ENCODE data around the gene OTUD1. TPM values are rescaled to one million over a fixed set of nuclear protein-coding genes. Genes with fewer than 3 reads are reported as not detected.

Gene OTUD1
- total and polyA plus RNA-seq, 2 donors (not counting 1 experiment from before 2014, with no cell fraction given) = 3.7 to 6.8 TPM

DNA sequence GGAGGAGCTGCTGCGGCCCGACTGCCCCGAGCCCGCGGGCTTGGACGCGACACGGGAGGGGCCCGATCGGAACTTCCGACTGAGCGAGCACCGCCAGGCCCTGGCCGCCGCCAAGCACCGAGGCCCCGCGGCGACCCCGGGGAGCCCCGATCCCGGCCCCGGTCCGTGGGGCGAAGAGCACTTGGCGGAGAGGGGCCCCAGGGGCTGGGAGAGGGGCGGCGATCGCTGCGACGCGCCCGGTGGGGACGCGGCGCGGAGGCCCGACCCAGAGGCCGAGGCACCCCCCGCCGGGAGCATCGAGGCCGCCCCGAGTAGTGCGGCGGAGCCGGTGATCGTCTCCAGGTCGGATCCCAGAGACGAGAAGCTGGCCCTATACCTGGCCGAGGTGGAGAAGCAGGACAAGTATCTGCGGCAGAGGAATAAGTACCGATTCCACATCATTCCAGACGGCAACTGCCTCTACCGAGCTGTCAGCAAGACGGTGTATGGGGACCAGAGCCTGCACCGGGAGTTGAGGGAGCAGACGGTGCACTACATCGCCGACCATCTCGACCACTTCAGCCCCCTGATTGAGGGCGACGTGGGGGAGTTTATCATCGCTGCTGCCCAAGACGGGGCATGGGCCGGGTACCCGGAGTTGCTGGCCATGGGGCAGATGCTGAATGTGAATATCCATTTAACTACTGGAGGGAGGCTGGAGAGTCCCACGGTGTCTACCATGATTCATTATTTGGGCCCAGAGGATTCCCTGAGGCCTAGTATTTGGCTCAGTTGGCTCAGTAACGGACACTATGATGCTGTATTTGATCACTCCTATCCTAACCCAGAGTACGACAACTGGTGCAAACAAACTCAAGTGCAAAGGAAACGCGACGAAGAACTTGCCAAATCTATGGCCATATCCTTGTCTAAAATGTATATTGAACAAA lies 1.4 kb downstream of the OTUD1 start:
- Histone ChIP-seq H3K4me1 (ENCODE audit: control insufficient read depth, extremely low read depth, insufficient read depth, low read length) (peaks cover 5% of the 10 kb centered on the region), H3K4me3 (replicated peaks in 1 of 4; ENCODE audit: control extremely low read depth in 1 of 4, insufficient read depth in 1 of 4, low read depth in 3 of 4, low read length in 4 of 4) (peak overlapping the region; percentile 65 to 92 (median 74)), H3K9ac (ENCODE audit: insufficient read depth, low read length) (peak overlapping the region; percentile 79), H3K27ac (ENCODE audit: insufficient read depth, low read length) (peak overlapping the region; percentile 80), H3K79me2 (ENCODE audit: control insufficient read depth, insufficient read depth, low read length) (peaks cover 10% of the 10 kb centered on the region), H3K9me3 (ENCODE audit: control insufficient read depth, insufficient read depth, low read depth, low read length) (no peaks in the 10 kb centered on the region), H4K20me1 (ENCODE audit: control insufficient read depth, extremely low read depth, insufficient read depth, low read length) (no peaks in the 10 kb centered on the region), H2AFZ (ENCODE audit: low read length) (peak overlapping the region; percentile 77), H3K36me3 (ENCODE audit: control insufficient read depth, insufficient read depth, low read length) (no peaks in the 10 kb centered on the region), H3K27me3 (ENCODE audit: control insufficient read depth, insufficient read depth, low read length) (no peaks in the 10 kb centered on the region), H3K4me2 (ENCODE audit: extremely low read depth, insufficient read depth, low read length) (peak overlapping the region; percentile 91)
- peak; percentile 34 to 41 for DNase-seq (ENCODE audit: low read depth in 2 of 2)
- TF ChIP-seq CTCF (conservative IDR thresholded peaks at IDR 0.05 in 1 of 2, IDR thresholded peaks at IDR 0.05 in 1 of 2; ENCODE audit: low read depth in 1 of 2, low read length in 2 of 2) = no peak
- TF ChIP-seq EZH2 (IDR thresholded peaks at IDR 0.05; ENCODE audit: low read length, missing control alignments) = no peak

DNA sequence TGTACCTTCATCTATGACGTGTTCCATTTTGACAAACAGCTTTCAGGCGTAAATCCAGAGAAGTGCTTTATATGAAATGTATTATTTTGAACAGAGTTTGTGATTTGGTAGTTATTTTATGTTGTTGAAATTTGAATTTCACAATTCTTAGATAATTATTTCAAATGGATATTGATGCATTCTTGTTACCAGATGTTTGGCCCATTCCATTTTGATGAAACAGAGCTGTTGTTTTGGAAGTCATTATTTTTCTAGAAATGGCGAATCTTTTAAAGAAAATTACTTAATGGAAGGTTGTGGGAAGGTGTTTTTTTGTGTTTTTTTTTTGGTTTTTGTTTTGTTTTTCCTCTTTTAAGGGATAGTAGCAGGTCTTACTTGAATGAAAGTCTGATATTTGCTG lies 2.4 kb downstream of the OTUD1 start:
- TF ChIP-seq EZH2 (IDR thresholded peaks at IDR 0.05; ENCODE audit: low read length, missing control alignments) = no peak
- TF ChIP-seq CTCF (conservative IDR thresholded peaks at IDR 0.05 in 1 of 2, IDR thresholded peaks at IDR 0.05 in 1 of 2; ENCODE audit: low read depth in 1 of 2, low read length in 2 of 2) = no peak
- peak in 1 of 2 donors; percentile 32 for DNase-seq (ENCODE audit: low read depth in 2 of 2)
- no peaks in the 10 kb centered on the region for H4K20me1 ChIP-seq (ENCODE audit: control insufficient read depth, extremely low read depth, insufficient read depth, low read length)
- no peak overlapping the region for H3K9ac ChIP-seq (ENCODE audit: insufficient read depth, low read length)
- H2AFZ ChIP-seq (ENCODE audit: low read length) = no peak overlapping the region
- H3K4me2 ChIP-seq (ENCODE audit: extremely low read depth, insufficient read depth, low read length) = peak overlapping the region; percentile 91
- no peaks in the 10 kb centered on the region for H3K27me3 ChIP-seq (ENCODE audit: control insufficient read depth, insufficient read depth, low read length)
- peaks cover 10% of the 10 kb centered on the region for H3K79me2 ChIP-seq (ENCODE audit: control insufficient read depth, insufficient read depth, low read length)
- peaks cover 5% of the 10 kb centered on the region for H3K4me1 ChIP-seq (ENCODE audit: control insufficient read depth, extremely low read depth, insufficient read depth, low read length)
- H3K4me3 ChIP-seq (replicated peaks in 1 of 4; ENCODE audit: control extremely low read depth in 1 of 4, insufficient read depth in 1 of 4, low read depth in 3 of 4, low read length in 4 of 4) = peak overlapping the region; percentile 65 to 92 (median 74)
- H3K9me3 ChIP-seq (ENCODE audit: control insufficient read depth, insufficient read depth, low read depth, low read length) = no peaks in the 10 kb centered on the region
- no peak overlapping the region for H3K27ac ChIP-seq (ENCODE audit: insufficient read depth, low read length)
- no peaks in the 10 kb centered on the region for H3K36me3 ChIP-seq (ENCODE audit: control insufficient read depth, insufficient read depth, low read length)

DNA sequence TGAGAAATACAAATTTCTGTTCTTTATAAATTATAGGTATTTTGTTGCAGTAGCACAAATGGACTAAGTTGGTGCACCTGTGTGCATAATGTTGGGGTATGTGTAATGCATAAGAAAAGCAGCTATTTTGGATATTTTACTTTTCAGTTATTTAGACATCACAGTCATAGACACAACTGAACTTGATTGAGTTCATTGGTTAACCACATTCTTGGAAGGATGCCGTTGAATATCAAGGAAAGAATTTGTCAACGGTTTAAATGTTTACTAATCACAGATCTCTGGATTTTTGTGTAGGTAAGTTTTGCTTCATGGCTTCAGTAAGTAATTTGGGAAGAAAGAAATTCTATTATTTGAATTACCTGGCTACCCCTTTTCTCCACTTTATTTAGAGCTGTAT lies 4.1 kb downstream of the OTUD1 start:
- H3K4me1 ChIP-seq (ENCODE audit: control insufficient read depth, extremely low read depth, insufficient read depth, low read length) = peaks cover 5% of the 10 kb centered on the region
- TF ChIP-seq EZH2 (IDR thresholded peaks at IDR 0.05; ENCODE audit: low read length, missing control alignments) (no peak), CTCF (conservative IDR thresholded peaks at IDR 0.05 in 1 of 2, IDR thresholded peaks at IDR 0.05 in 1 of 2; ENCODE audit: low read depth in 1 of 2, low read length in 2 of 2) (no peak)
- no peaks in the 10 kb centered on the region for H3K9me3 ChIP-seq (ENCODE audit: control insufficient read depth, insufficient read depth, low read depth, low read length)
- H3K36me3 ChIP-seq (ENCODE audit: control insufficient read depth, insufficient read depth, low read length) = no peaks in the 10 kb centered on the region
- no peak overlapping the region for H3K27ac ChIP-seq (ENCODE audit: insufficient read depth, low read length)
- H3K4me2 ChIP-seq (ENCODE audit: extremely low read depth, insufficient read depth, low read length) = no peak overlapping the region
- no peaks in the 10 kb centered on the region for H4K20me1 ChIP-seq (ENCODE audit: control insufficient read depth, extremely low read depth, insufficient read depth, low read length)
- H2AFZ ChIP-seq (ENCODE audit: low read length) = no peak overlapping the region
- H3K4me3 ChIP-seq (replicated peaks in 1 of 4; ENCODE audit: control extremely low read depth in 1 of 4, insufficient read depth in 1 of 4, low read depth in 3 of 4, low read length in 4 of 4) = peak overlapping the region in 1 of 4 experiments; percentile 92
- DNase-seq (ENCODE audit: low read depth in 2 of 2) = peak; percentile 63 to 76
- no peaks in the 10 kb centered on the region for H3K27me3 ChIP-seq (ENCODE audit: control insufficient read depth, insufficient read depth, low read length)
- no peak overlapping the region for H3K9ac ChIP-seq (ENCODE audit: insufficient read depth, low read length)
- H3K79me2 ChIP-seq (ENCODE audit: control insufficient read depth, insufficient read depth, low read length) = peaks cover 10% of the 10 kb centered on the region

Measured in fibroblast of lung (primary cell).